Esophagus squamous epithelium (tissue), 5 donors: ENCODE data around the gene SLC22A24. TPM values are rescaled to one million over a fixed set of nuclear protein-coding genes. Genes with fewer than 3 reads are reported as not detected.

Source experiments
- DNase-seq: peaks from one replicate; lab custom pipeline; 2025; lab: John Stamatoyannopoulos, UW
- H3K27ac ChIP-seq, 4 donors: fragments of 200-600 bp; sonication (generic); one replicate each; pipeline ENCODE4 v1.5.1; 2016 to 2019; ENCODE audit warnings: mild to moderate bottlenecking in 1 of 4
- H3K27me3 ChIP-seq, 4 donors: fragments of 200-600 bp; sonication (generic); 1 replicate in 3 of 4; 2 replicates in 1 of 4; pipeline versions ENCODE4 v1.5.1 to v1.6.0; 2017 to 2021; ENCODE audit warnings: antibody characterized with exemption in 1 of 4
- H3K36me3 ChIP-seq, 3 donors: fragments of 200-600 bp; sonication (generic); one replicate each; pipeline ENCODE4 v1.5.1; 2016 to 2019
- H3K4me1 ChIP-seq, 3 donors: fragments of 200-600 bp; sonication (generic); one replicate each; pipeline ENCODE4 v1.5.1; 2017 to 2019
- H3K4me3 ChIP-seq, 4 donors: fragments of 200-600 bp; sonication (generic); 1 replicate in 3 of 4; 2 replicates in 1 of 4; pipeline ENCODE4 v1.5.1; 2016 to 2019; ENCODE audit warnings: mild to moderate bottlenecking in 2 of 4, moderate library complexity in 1 of 4
- H3K9me3 ChIP-seq, 3 donors: fragments of 200-600 bp; sonication (generic); one replicate each; pipeline ENCODE4 v1.5.1; 2016 to 2019
- POLR2A ChIP-seq, 4 donors: fragments of 450-650 bp; IDR thresholded peaks; one replicate each; pipeline ENCODE4 v1.6.1; 2017; ENCODE audit warnings: antibody characterized with exemption in 4 of 4, mild to moderate bottlenecking in 4 of 4, moderate library complexity in 3 of 4
- WGBS, 2 donors: methylation state at CpG; one replicate each; pipeline ENCODE4 v1.1.5; 2018; 5-methylcytosine and 5-hydroxymethylcytosine counted together
- intact Hi-C: fragments of 100-400 bp; cut with DNase I; formaldehyde crosslinking; loops from one replicate; pipeline ENCODE4 v1.15.0; 2022
- total RNA-seq, 4 donors: library from RNA; depleted of rRNA; stranded (reverse); fragments of >200 nt; gene quantifications; one replicate each; pipeline ENCODE4 v1.1.0, GENCODE V29; 2016
- TF ChIP-seq, protein P1 (sequence below), 6 experiments: fragments of 450-650 bp in 4 of 6; fragments of 200-600 bp in 2 of 6; sonication (generic) in 2 of 6; IDR thresholded peaks; one replicate each; pipeline ENCODE4 v1.5.1; 2016 to 2019; ENCODE audit warnings: antibody characterized with exemption in 6 of 6, mild to moderate bottlenecking in 4 of 6, moderate library complexity in 4 of 6
- donor health status: DM: yes; HTN: yes; CAD: no.

Gene SLC22A24
- total RNA-seq, 4 donors from 2014 or later, result not detected

DNA sequence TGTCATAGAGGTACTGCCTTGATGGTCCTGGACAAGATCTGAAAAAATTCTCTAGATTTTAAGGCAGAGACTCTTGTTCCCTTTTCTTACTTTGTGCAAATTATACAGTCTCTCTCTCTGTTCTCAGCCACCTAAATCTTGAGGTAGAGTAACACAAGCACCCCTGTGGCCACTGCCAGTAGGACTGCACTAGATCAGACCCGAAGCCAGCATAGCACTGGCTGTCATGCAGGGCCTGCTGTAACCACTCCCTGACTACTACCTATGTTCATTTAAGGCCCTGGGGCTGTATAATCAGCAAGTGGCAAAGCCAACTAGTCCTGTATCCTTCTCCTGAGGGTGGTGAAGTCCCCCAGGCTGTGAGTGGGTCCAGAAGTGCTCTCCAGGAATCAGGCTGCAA lies 11.8 kb upstream of the SLC22A24 start:
- intact Hi-C loops, result no loop called here
- DNase-seq, result no peak
- H3K36me3 ChIP-seq, result no peaks in the 10 kb centered on the region
- TF ChIP-seq, protein P1, sequence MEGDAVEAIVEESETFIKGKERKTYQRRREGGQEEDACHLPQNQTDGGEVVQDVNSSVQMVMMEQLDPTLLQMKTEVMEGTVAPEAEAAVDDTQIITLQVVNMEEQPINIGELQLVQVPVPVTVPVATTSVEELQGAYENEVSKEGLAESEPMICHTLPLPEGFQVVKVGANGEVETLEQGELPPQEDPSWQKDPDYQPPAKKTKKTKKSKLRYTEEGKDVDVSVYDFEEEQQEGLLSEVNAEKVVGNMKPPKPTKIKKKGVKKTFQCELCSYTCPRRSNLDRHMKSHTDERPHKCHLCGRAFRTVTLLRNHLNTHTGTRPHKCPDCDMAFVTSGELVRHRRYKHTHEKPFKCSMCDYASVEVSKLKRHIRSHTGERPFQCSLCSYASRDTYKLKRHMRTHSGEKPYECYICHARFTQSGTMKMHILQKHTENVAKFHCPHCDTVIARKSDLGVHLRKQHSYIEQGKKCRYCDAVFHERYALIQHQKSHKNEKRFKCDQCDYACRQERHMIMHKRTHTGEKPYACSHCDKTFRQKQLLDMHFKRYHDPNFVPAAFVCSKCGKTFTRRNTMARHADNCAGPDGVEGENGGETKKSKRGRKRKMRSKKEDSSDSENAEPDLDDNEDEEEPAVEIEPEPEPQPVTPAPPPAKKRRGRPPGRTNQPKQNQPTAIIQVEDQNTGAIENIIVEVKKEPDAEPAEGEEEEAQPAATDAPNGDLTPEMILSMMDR (IDR thresholded peaks at IDR 0.05), result no peak
- TF ChIP-seq POLR2A (IDR thresholded peaks at IDR 0.05), result no peak
- H3K4me3 ChIP-seq, result no peak overlapping the region
- H3K4me1 ChIP-seq, result no peaks in the 10 kb centered on the region
- no peak overlapping the region for H3K27ac ChIP-seq
- no peaks in the 10 kb centered on the region for H3K9me3 ChIP-seq
- peaks cover 0 to 25% (median 0%) of the 10 kb centered on the region in 4 donors for H3K27me3 ChIP-seq
- WGBS, 2 donors, result 50 to 64% methylated on average over 1 of the region's 1 CpG

GRCh38 chr11:63146581-63146980 lies 2.6 kb upstream of the SLC22A24 start:
- Histone ChIP-seq H3K4me3 (no peak overlapping the region), H3K4me1 (no peaks in the 10 kb centered on the region), H3K9me3 (no peaks in the 10 kb centered on the region), H3K36me3 (no peaks in the 10 kb centered on the region), H3K27me3 (peaks cover 0 to 11% (median 0%) of the 10 kb centered on the region in 4 donors), H3K27ac (no peak overlapping the region)
- WGBS, 2 donors, result 68 to 70% methylated on average over 2 of the region's 2 CpGs
- no peak for DNase-seq
- intact Hi-C loops, result no loop called here
- TF ChIP-seq, protein P1 (IDR thresholded peaks at IDR 0.05), result no peak
- TF ChIP-seq POLR2A (IDR thresholded peaks at IDR 0.05), result no peak

- intact Hi-C loops, result no loop called here
- Histone ChIP-seq H3K27ac (no peak overlapping the region), H3K27me3 (peaks cover 0 to 11% (median 0%) of the 10 kb centered on the region in 4 donors), H3K36me3 (no peaks in the 10 kb centered on the region), H3K9me3 (no peaks in the 10 kb centered on the region), H3K4me1 (no peaks in the 10 kb centered on the region), H3K4me3 (no peak overlapping the region)
- no peak for DNase-seq
- no peak for TF ChIP-seq POLR2A (IDR thresholded peaks at IDR 0.05)
- TF ChIP-seq, protein P1 (IDR thresholded peaks at IDR 0.05), result no peak
- WGBS, 2 donors, result 33 to 47% methylated on average over 3 of the region's 3 CpGs
Observed at GRCh38 chr11:63142459-63142858, 1.6 kb downstream of the SLC22A24 start.

GRCh38 chr11:63132985-63133775 lies 10.8 kb downstream of the SLC22A24 start:
- no peak for DNase-seq
- Histone ChIP-seq H3K27me3 (peaks cover 0 to 20% (median 0%) of the 10 kb centered on the region in 4 donors), H3K36me3 (no peaks in the 10 kb centered on the region), H3K9me3 (no peaks in the 10 kb centered on the region), H3K4me3 (no peak overlapping the region), H3K4me1 (no peaks in the 10 kb centered on the region), H3K27ac (no peak overlapping the region)
- intact Hi-C loops, result no loop called here
- 53 to 76% methylated on average over 3 to 6 of the region's 7 CpGs for WGBS, 2 donors
- TF ChIP-seq POLR2A (IDR thresholded peaks at IDR 0.05), result no peak
- TF ChIP-seq, protein P1 (IDR thresholded peaks at IDR 0.05), result no peak

DNA sequence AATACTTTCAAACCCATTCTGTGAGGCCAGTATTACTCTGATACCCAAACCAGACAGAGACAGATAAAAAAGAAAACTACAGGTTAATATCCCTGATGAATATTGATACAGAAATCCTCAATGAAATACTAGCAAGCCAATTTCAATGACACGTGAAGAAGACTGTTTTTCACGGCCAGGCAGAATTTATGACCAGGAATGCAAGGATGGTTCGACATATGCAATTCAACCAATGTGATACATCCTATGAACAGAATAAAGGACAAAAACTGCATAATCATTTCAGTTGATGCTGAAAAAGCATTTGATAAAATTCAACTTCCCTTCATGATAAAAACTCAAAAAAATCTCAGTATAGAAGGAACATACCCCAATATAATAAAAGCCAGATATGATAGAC lies 44.5 kb downstream of the SLC22A24 start:
- Histone ChIP-seq H3K27ac (no peak overlapping the region), H3K27me3 (no peaks in the 10 kb centered on the region), H3K4me1 (no peaks in the 10 kb centered on the region), H3K36me3 (no peaks in the 10 kb centered on the region), H3K4me3 (no peak overlapping the region), H3K9me3 (peaks cover 0 to 33% (median 16%) of the 10 kb centered on the region in 3 donors)
- WGBS, 2 donors, result 67 to 84% methylated on average over 3 of the region's 3 CpGs
- intact Hi-C loops, result no loop called here
- DNase-seq, result no peak
- TF ChIP-seq, protein P1 (IDR thresholded peaks at IDR 0.05), result no peak
- no peak for TF ChIP-seq POLR2A (IDR thresholded peaks at IDR 0.05)
